ENCODE data around the gene TMEM144.
A peak's percentile ranks its signal among the peaks of the same experiment; 100 is the strongest.
"Not testable (repeated sequence)": the region's sequence is repeated elsewhere in the genome, so short reads cannot be mapped to it uniquely, and the experiment has no call there.

Gene TMEM144

GRCh38 chr4:158238575-158238974 is 28.3 kb downstream of the TMEM144 start:
- DNase-seq = no peak

- no peak for DNase-seq
These were observed 28.9 kb downstream of the TMEM144 start for GRCh38 chr4:158239196-158239595.

- no peak for DNase-seq
These were observed 32.8 kb downstream of the TMEM144 start for GRCh38 chr4:158243071-158243470.

DNA sequence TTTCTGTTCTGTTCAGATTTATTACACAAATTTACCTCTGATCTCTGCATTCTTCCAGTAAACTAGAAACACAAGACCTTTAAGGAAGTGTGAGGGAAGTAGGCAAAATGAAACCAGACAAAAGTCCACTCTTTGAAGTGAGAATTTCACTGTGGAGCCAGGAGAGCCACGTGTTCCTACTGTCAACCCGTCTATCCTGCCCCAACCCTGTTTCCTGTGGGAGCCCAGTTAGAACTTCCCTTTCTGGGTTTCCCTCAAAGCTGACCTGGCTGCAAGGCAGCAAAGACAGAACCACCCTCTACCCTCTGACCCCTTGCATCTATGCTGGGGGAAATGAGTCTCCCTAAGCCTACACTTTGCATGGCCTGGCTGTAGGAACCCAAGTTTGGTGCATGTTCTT is 40.0 kb downstream of the TMEM144 start:
- no peak for DNase-seq

- DNase-seq = peak; percentile 22
These were observed 43.2 kb downstream of the TMEM144 start for GRCh38 chr4:158253350-158253980.

- no peak for DNase-seq
These were observed 44.0 kb downstream of the TMEM144 start for GRCh38 chr4:158254292-158254691.

DNA sequence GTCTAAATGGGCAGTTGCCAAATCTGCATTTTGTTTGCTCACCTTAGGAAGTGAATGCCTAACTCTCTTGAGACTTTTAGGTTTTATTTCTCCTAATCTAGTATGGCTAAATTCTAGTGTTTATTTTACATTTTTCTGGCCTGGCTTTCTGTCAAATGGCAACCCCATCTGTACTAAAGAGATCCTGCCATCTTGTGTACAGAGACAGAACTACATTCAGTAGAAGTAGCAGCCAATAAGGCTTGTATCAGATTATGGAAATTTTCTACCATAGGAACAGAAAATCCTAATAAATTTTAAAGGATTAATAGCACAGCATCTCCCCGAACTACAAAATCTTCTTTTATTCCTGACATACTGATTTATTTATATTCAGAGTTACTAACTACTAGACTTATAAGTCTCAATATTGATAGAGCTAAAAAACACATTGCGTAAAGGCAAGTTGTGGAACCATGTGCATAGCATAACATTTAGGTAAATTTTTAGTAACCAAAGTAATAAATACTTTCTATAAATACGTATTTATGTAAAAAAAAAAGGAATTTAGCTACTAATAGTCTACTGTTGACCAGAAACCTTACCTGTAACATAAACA is 45.5 kb downstream of the TMEM144 start:
- no peak for DNase-seq

DNA sequence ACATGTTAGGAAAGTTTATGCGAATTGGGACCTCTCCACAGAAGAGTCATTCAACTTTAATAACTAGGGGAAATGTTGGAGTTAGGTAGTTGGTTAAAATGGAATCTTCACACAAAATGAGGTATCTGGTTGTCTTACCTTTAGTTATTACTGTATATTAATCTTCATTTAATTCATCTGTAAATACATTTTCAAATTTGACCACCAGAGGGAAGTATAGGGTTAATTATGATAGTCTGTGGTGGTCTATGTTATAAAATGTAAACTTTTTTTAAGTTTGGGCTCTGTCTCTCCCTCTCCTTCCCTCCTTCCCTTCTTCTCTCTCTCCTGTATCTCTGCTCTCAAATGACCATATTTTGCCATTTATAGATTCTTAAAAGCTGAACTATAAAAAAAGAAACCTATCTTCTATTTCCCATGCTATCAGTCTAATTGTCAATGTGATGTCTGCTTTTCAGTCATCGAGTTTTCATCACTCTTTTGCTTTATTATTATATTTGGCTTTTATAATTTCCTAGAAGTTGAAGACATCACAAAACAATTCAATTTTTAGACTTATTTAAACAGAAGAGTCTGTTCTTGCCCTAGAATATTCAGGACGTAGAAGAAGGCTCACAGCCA is 49.8 kb downstream of the TMEM144 start:
- no peak for DNase-seq

DNA sequence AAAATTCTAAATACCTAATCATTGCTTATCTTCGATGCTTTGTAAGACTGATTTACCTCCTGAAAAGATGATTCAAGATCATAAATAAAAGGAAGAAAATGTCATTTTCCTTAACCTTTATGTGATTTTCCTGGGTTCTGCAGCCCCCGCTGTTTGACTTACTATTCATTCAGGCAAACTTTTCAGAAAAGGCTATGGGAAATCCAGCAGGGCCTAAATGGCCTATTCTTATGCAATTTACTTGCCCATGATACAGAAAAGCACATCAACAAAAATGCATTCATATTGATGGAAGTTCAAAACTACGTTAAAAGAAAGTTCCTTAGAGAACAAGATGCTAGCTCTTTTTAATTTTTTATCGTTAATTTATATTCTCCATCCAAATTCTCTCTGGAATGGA is 51.2 kb downstream of the TMEM144 start:
- DNase-seq = no peak

GRCh38 chr4:158268553-158268952 is 58.3 kb downstream of the TMEM144 start:
- no peak for DNase-seq

- DNase-seq = no peak
These were observed 64.3 kb downstream of the TMEM144 start for GRCh38 chr4:158274636-158275035.

GRCh38 chr4:158277558-158277957 is 67.3 kb downstream of the TMEM144 start:
- DNase-seq = no peak

- not testable (repeated sequence) for DNase-seq
These were observed 68.8 kb downstream of the TMEM144 start for GRCh38 chr4:158279052-158279451.

GRCh38 chr4:158280856-158281255 is 70.6 kb downstream of the TMEM144 start:
- DNase-seq = no peak

GRCh38 chr4:158282252-158282651 is 72.0 kb downstream of the TMEM144 start:
- DNase-seq = no peak

- no peak for DNase-seq
These were observed 75.3 kb downstream of the TMEM144 start for GRCh38 chr4:158285429-158286216.

DNA sequence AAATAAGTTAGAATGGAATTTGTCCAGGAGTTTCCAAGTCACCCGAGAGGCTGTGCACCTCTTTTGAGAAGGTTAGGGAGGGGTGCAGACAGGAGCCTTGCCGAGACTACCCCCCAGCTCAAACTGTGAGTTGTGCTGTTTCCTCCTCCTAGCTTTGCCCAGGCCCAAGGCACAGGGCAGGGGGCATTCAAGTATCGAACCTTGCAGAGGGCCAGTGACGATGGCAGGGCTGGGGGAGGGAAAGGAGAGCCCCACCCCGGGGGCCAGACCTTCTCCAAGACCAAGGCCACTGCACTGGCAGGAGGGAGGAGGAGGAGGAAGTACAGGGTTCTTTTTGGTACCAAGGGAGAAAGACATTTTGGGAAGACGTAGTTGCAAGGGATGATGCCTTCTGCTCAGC is 80.6 kb downstream of the TMEM144 start:
- no peak for DNase-seq

DNA sequence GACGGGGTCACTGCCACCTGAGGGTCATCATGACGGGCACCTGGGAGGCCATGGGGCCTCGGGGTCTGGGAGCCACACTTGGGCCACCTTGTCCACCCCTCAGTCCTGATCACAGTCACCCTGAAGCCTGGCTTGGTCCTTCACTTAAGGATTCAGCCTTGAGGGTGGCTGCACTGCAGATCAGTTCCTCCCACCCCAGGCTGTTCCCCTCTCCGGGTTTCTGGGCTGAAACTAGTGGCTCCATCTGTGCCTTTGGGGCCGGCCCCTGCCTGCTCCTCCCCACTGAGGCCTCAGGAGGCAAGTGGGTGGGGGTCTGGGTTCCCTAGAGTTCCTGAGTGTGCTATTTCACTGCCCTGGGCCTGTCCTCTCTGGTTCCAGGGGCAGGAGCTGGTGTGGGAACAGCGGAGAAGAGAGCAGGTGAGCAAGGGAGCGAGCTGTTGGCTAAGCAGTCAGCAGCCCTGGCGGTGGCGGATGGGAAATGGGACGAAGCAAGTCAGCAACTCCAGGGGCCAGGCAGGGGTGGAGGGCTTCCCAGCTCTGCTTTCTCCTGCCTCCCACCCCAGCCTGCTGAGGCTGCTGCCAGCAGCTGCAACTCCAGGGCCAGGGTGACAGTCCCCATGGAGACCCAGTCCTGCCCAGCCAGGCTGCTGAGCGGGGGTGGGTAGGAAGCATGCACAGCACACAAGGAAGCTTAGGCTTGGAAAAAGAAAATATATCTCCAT is 81.2 kb downstream of the TMEM144 start:
- no peak for DNase-seq

DNA sequence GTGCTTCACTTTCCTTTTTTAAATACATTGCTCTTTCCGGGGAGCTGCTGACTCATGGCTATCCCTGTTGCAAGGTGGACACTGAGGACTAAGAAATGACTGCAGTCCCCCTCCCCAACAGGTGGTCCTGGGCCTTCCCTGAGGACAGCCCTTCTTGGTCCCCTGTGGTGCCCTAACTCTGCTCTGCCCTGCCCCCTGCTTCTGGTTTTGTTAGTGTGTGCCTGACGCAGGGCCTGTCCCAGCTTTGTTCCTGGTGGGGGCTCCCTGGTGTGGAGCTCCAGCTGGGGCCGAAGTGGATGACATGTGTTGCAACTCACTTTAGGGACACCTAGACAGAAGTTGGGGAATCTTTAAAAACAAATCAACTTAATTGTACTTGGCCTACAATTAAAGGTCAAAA is 81.9 kb downstream of the TMEM144 start:
- no peak for DNase-seq

- DNase-seq = no peak
These were observed 84.8 kb downstream of the TMEM144 start for GRCh38 chr4:158295053-158295452.

- no peak for DNase-seq
These were observed 87.6 kb downstream of the TMEM144 start for GRCh38 chr4:158297866-158298265.

GRCh38 chr4:158299459-158300007 is 89.2 kb downstream of the TMEM144 start:
- no peak for DNase-seq

- DNase-seq = no peak
These were observed 89.7 kb downstream of the TMEM144 start for GRCh38 chr4:158300012-158300411.

Data from KG1 (cell line).